ENCODE data around the gene GPD1L.

DNA sequence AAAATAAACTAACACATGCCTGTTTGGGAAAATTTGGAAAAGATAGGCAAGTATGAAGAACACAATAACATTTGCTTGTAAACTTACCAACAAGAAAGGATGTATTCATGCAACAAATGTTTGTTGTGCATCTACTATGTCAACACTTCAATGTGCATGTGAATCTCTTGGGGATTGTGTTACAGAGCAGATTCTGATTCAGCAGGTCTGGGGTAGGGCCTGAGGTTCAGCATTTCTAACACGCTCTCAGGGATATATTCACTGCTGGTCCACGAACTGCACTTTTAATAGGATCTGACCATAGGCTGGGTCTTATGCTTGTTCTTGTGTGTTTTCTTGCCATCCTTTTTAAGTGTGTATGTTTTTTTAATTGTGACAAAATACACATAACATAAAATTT lies 11.8 kb downstream of the GPD1L start:
- no peak for TF ChIP-seq POLR2A (IDR thresholded peaks at IDR 0.05; ENCODE audit: low read length)
- TF ChIP-seq GATA1 (IDR thresholded peaks at IDR 0.05; ENCODE audit: low read depth, low read length): no peak
